Measurements from ENCODE around the gene MDM4. TPM values are rescaled to one million over a fixed set of nuclear protein-coding genes. Genes with fewer than 3 reads are reported as not detected.

Gene MDM4
- total and polyA plus RNA-seq, 7 donors, result 5.0 to 67.0 (median 33.4) TPM

- WGBS, 3 donors, result 65 to 90% (median 86%) methylated on average over 10 of the region's 10 CpGs
- no peaks in the 10 kb centered on the region for H3K4me1 ChIP-seq
- no peaks in the 10 kb centered on the region for H3K36me3 ChIP-seq (ENCODE audit: insufficient read depth in 1 of 2, low read depth in 1 of 2)
- no peak for ATAC-seq
- no peak for DNase-seq
- no peak for TF ChIP-seq CTCF (IDR thresholded peaks at IDR 0.05)
- H3K27me3 ChIP-seq (ENCODE audit: insufficient read depth in 3 of 3, low read length in 2 of 3), result peaks cover 0 to 2% (median 0%) of the 10 kb centered on the region in 3 donors
- no peak overlapping the region for H3K27ac ChIP-seq
- H3K4me3 ChIP-seq, result no peak overlapping the region
- H3K9me3 ChIP-seq, result no peaks in the 10 kb centered on the region
- intact Hi-C loops (cut with DNase I), result no loop called here
Observed at GRCh38 chr1:204599596-204599995, 83.4 kb downstream of the MDM4 start.

- WGBS, 3 donors, result 70 to 81% (median 80%) methylated on average over 5 of the region's 5 CpGs
- Histone ChIP-seq H3K27ac (no peak overlapping the region), H3K27me3 (ENCODE audit: insufficient read depth in 3 of 3, low read length in 2 of 3) (peaks cover 0 to 3% (median 0%) of the 10 kb centered on the region in 3 donors), H3K9me3 (no peaks in the 10 kb centered on the region), H3K36me3 (ENCODE audit: insufficient read depth in 1 of 2, low read depth in 1 of 2) (no peaks in the 10 kb centered on the region), H3K4me1 (no peaks in the 10 kb centered on the region), H3K4me3 (no peak overlapping the region)
- TF ChIP-seq CTCF (IDR thresholded peaks at IDR 0.05), result no peak
- intact Hi-C loops (cut with DNase I), result no loop called here
- ATAC-seq, result no peak
- DNase-seq, result no peak
Observed at GRCh38 chr1:204600203-204600602, 84.0 kb downstream of the MDM4 start.

- 86 to 91% (median 90%) methylated on average over 4 of the region's 4 CpGs for WGBS, 3 donors
- intact Hi-C loops (cut with DNase I), result no loop called here
- ATAC-seq, result no peak
- no peak overlapping the region for H3K27ac ChIP-seq
- DNase-seq, result no peak
- H3K9me3 ChIP-seq, result no peaks in the 10 kb centered on the region
- peaks cover 0 to 3% (median 0%) of the 10 kb centered on the region in 3 donors for H3K27me3 ChIP-seq (ENCODE audit: insufficient read depth in 3 of 3, low read length in 2 of 3)
- no peaks in the 10 kb centered on the region for H3K36me3 ChIP-seq (ENCODE audit: insufficient read depth in 1 of 2, low read depth in 1 of 2)
- no peak for TF ChIP-seq CTCF (IDR thresholded peaks at IDR 0.05)
- H3K4me3 ChIP-seq, result no peak overlapping the region
- H3K4me1 ChIP-seq, result no peaks in the 10 kb centered on the region
Observed at GRCh38 chr1:204600968-204601367, 84.8 kb downstream of the MDM4 start.

GRCh38 chr1:204602111-204602579, 85.9 kb downstream of the MDM4 start:
- 43 to 61% (median 52%) methylated on average over 6 of the region's 6 CpGs for WGBS, 3 donors
- no peak overlapping the region for H3K4me3 ChIP-seq
- no peak for TF ChIP-seq CTCF (IDR thresholded peaks at IDR 0.05)

More at GRCh38 chr1:204602111-204602579, 85.9 kb downstream of the MDM4 start:
- H3K27me3 ChIP-seq (ENCODE audit: insufficient read depth in 3 of 3, low read length in 2 of 3), result peaks cover 0 to 3% (median 0%) of the 10 kb centered on the region in 3 donors
- no peaks in the 10 kb centered on the region for H3K9me3 ChIP-seq
- no peak for DNase-seq
- ATAC-seq, result no peak
- H3K4me1 ChIP-seq, result no peaks in the 10 kb centered on the region
- H3K27ac ChIP-seq, result no peak overlapping the region
- intact Hi-C loops (cut with DNase I), result no loop called here
- H3K36me3 ChIP-seq (ENCODE audit: insufficient read depth in 1 of 2, low read depth in 1 of 2), result no peaks in the 10 kb centered on the region
